Stimulated activated CD8-positive, alpha-beta memory T cell treated with anti-CD3 and anti-CD28 coated beads, Interleukin-12 subunit alpha, Interleukin-12 subunit beta, amount 100 ng/mL, for 1 hour (primary cell): Measurements from ENCODE around the gene PILRA.
"Not testable (repeated sequence)": the region's sequence is repeated elsewhere in the genome, so short reads cannot be mapped to it uniquely, and the experiment has no call there.

Experiments
- DNase-seq: peaks from one replicate; pipeline ENCODE4 v3.0.0-alpha.2; 2020; ENCODE audit warnings: low read depth

The PILRA gene

GRCh38 chr7:100373261-100373831, at the start of gene PILRA:
TSS of gene PILRA (plus strand) at chr7:100373487. CDS start at chr7:100373657, 170 bp downstream.
- no peak for DNase-seq

GRCh38 chr7:100324194-100324593, 49.1 kb upstream of the PILRA start:
- not testable (repeated sequence) for DNase-seq

- not testable (repeated sequence) for DNase-seq
Measured at GRCh38 chr7:100325671-100326070, 47.6 kb upstream of the PILRA start.

GRCh38 chr7:100326914-100327313, 46.4 kb upstream of the PILRA start:
- not testable (repeated sequence) for DNase-seq

GRCh38 chr7:100335566-100336466, 37.5 kb upstream of the PILRA start:
- peak; percentile 71 for DNase-seq

- not testable (repeated sequence) for DNase-seq
Measured at GRCh38 chr7:100338083-100338696, 35.1 kb upstream of the PILRA start.

GRCh38 chr7:100341286-100341685, 32.0 kb upstream of the PILRA start:
- not testable (repeated sequence) for DNase-seq

GRCh38 chr7:100342765-100343164, 30.5 kb upstream of the PILRA start:
- DNase-seq: no peak

- not testable (repeated sequence) for DNase-seq
Measured at GRCh38 chr7:100344124-100344559, 29.1 kb upstream of the PILRA start.

GRCh38 chr7:100344560-100345287, 28.6 kb upstream of the PILRA start:
- peak; percentile 70 for DNase-seq

GRCh38 chr7:100345288-100345672, 28.0 kb upstream of the PILRA start:
- peak; percentile 53 for DNase-seq

GRCh38 chr7:100346921-100347320, 26.4 kb upstream of the PILRA start:
- DNase-seq: no peak

GRCh38 chr7:100348805-100349204, 24.5 kb upstream of the PILRA start:
- no peak for DNase-seq

- no peak for DNase-seq
Measured at GRCh38 chr7:100349757-100350156, 23.5 kb upstream of the PILRA start.

- DNase-seq: no peak
Measured at GRCh38 chr7:100351657-100352058, 21.6 kb upstream of the PILRA start.

- DNase-seq: not testable (repeated sequence)
Measured at GRCh38 chr7:100352230-100352781, 21.0 kb upstream of the PILRA start.

- DNase-seq: no peak
Measured at GRCh38 chr7:100352984-100353684, 20.2 kb upstream of the PILRA start.

- DNase-seq: no peak
Measured at GRCh38 chr7:100353685-100354330, 19.5 kb upstream of the PILRA start.

- DNase-seq: no peak
Measured at GRCh38 chr7:100356416-100357068, 16.7 kb upstream of the PILRA start.

GRCh38 chr7:100357131-100357561, 16.1 kb upstream of the PILRA start:
- DNase-seq: no peak
